Activated CD4-positive, CD25-positive, alpha-beta regulatory T cell treated with anti-CD3 and anti-CD28 coated beads, Interleukin-2, amount 50 U/mL, for 72 hours (primary cell): ENCODE results near the gene SOX10.
"Not testable (repeated sequence)": the region's sequence is repeated elsewhere in the genome, so short reads cannot be mapped to it uniquely, and the experiment has no call there.

ENCODE experiments used
- DNase-seq: peaks from one replicate; pipeline ENCODE4 v3.0.0; 2021

SOX10 gene

GRCh38 chr22:37959231-37959825, 25.0 kb downstream of the SOX10 start:
- DNase-seq: no peak

GRCh38 chr22:37957232-37957631, 27.1 kb downstream of the SOX10 start:
- no peak for DNase-seq

GRCh38 chr22:37955825-37956397, 28.4 kb downstream of the SOX10 start:
- DNase-seq: not testable (repeated sequence)

GRCh38 chr22:37954686-37955085, 29.7 kb downstream of the SOX10 start:
- no peak for DNase-seq

GRCh38 chr22:37953437-37954179, 30.7 kb downstream of the SOX10 start, which contains the start of the genes C22orf23 and POLR2F:
Gene C22orf23 (minus strand): TSS chr22:37953601. CDS start chr22:37953149, 452 bp downstream.
Gene POLR2F (plus strand): TSS chr22:37953699. CDS start chr22:37953788, 89 bp downstream.
- peak; percentile 95 for DNase-seq

- DNase-seq: no peak
Observed at GRCh38 chr22:37953062-37953436, 31.3 kb downstream of the SOX10 start.

- DNase-seq: not testable (repeated sequence)
Observed at GRCh38 chr22:37952629-37953028, 31.7 kb downstream of the SOX10 start.

GRCh38 chr22:37951305-37951704, 33.0 kb downstream of the SOX10 start:
- DNase-seq: no peak

GRCh38 chr22:37947142-37947795, 37.1 kb downstream of the SOX10 start:
- DNase-seq: not testable (repeated sequence)

GRCh38 chr22:37944423-37944822, 39.9 kb downstream of the SOX10 start:
- not testable (repeated sequence) for DNase-seq

- no peak for DNase-seq
Observed at GRCh38 chr22:37943825-37944198, 40.5 kb downstream of the SOX10 start.

GRCh38 chr22:37943136-37943824, 41.1 kb downstream of the SOX10 start:
- no peak for DNase-seq

GRCh38 chr22:37942133-37942532, 42.2 kb downstream of the SOX10 start:
- no peak for DNase-seq

- DNase-seq: no peak
Observed at GRCh38 chr22:37940698-37941376, 43.5 kb downstream of the SOX10 start.

- DNase-seq: peak; percentile 87
Observed at GRCh38 chr22:37933711-37934376, 50.5 kb downstream of the SOX10 start.

- no peak for DNase-seq
Observed at GRCh38 chr22:37932821-37933578, 51.4 kb downstream of the SOX10 start.

GRCh38 chr22:37932401-37932800, 52.0 kb downstream of the SOX10 start:
- DNase-seq: no peak

GRCh38 chr22:37931893-37932389, 52.4 kb downstream of the SOX10 start:
- no peak for DNase-seq

- DNase-seq: no peak
Observed at GRCh38 chr22:37930952-37931440, 53.4 kb downstream of the SOX10 start.

GRCh38 chr22:37930270-37930951, 53.9 kb downstream of the SOX10 start:
- DNase-seq: no peak
